GM18505 (cell line): ENCODE measurements around the gene SKI.
"Not testable (repeated sequence)": the region's sequence is repeated elsewhere in the genome, so short reads cannot be mapped to it uniquely, and the experiment has no call there.

Experiments used
- ATAC-seq: cut with Tn5 transposase; IDR thresholded peaks from one replicate; pipeline ENCODE4 v1.9.1; 2021; ENCODE audit not compliant: unreplicated experiment
- POLR2A ChIP-seq: IDR thresholded peaks from 4 replicates; pipeline ENCODE4 v1.6.1; 2011; ENCODE audit warnings: borderline replicate concordance; ENCODE audit not compliant: insufficient read depth, insufficient read length; ENCODE audit errors: extremely low read depth

Gene SKI

DNA sequence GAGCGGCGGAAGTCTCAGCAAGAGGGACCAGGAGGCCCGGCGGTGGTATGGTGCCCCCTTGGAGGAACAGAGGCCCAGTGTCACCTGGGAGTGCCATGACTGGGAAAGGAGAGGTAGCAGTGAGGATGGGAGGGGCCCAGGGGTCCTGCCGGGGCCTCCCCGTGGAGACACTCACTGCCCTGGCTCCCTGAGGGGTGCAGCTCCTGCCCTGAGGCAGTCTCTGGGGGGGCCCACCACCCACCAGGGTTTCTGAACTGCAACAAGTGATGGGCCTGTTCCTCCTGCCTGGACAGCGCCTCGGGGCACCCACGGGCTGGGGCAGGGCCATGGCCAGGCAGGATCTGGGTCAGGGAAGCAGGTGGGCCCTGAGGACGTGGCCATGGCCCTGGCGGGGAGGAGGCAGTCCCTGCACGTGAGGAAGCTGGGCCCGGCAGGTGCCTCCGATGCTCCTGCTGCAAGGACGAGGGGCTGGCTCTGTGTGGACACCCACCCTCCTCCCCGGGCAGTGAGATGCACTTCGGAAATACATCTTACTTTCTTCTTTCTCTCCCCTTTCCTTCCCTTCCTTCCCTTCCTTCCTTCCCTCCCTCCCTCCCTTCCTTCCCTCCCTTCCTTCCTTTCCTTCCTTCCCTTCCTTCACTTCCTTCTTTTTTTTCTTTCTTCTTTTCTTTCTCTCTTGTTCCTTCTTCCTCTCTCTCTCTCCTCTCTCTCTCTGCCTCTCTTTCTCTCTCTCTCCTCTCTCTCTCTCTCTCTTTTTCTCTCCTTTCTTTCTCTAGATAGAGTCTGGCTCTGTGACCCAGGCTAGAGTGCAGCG is 96.6 kb downstream of the SKI start:
- no peak for ATAC-seq
- no peak for TF ChIP-seq POLR2A

DNA sequence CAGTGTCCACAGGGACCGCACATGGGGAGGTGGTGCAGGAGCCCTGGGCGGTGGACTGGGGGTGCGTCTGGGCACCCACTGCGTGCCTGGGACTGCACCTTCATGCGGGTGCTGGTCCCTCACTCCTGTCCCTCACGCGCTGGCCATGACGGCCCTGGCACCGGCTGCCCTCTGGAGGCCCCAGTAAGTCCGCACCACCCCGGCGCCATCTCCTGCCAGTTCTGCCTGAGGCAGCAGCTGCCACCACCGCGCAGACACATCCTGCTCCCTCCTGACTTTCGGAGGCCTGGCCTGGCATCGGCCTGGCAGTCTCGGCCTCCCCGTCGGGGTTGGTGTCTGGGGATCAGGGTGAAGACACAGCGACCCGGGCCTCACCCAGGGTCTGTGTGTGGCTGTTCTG is 98.4 kb downstream of the SKI start:
- ATAC-seq = no peak
- no peak for TF ChIP-seq POLR2A

DNA sequence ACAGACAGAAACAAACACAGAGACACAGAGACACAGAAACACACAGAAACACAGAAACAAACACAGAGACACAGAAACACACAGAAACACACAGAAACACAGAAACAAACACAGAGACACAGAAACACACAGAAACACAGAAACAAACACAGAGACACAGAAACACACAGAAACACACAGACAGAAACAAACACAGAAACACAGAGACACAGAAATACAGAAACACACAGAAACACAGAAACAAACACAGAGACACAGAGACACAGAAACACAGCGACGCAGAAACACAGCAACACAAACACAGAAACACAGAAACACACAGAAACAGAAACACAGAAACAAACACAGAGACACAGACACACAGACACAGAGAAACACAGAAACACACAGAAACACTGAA is 99.0 kb downstream of the SKI start:
- not testable (repeated sequence) for ATAC-seq

DNA sequence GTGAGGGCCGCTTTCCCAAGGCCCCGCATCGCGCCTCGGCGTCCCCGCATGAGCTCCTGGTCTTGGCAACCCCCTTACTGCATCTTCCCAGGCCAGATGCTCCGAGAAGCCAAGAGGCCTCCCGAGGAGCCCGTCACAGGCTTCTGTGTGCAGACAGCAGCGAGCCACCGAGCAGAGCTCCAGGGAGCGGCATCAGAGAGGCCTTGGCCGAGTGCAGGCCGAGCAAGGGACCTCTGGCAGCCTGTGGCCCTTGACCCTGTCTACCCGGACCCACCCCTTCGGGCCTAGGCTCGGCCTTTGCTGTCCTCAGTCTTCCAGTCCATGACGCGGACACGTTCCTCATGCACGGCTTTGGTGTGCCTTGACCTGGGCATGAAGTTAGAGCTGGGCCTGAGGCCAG is 99.7 kb downstream of the SKI start:
- no peak for TF ChIP-seq POLR2A
- ATAC-seq = no peak

DNA sequence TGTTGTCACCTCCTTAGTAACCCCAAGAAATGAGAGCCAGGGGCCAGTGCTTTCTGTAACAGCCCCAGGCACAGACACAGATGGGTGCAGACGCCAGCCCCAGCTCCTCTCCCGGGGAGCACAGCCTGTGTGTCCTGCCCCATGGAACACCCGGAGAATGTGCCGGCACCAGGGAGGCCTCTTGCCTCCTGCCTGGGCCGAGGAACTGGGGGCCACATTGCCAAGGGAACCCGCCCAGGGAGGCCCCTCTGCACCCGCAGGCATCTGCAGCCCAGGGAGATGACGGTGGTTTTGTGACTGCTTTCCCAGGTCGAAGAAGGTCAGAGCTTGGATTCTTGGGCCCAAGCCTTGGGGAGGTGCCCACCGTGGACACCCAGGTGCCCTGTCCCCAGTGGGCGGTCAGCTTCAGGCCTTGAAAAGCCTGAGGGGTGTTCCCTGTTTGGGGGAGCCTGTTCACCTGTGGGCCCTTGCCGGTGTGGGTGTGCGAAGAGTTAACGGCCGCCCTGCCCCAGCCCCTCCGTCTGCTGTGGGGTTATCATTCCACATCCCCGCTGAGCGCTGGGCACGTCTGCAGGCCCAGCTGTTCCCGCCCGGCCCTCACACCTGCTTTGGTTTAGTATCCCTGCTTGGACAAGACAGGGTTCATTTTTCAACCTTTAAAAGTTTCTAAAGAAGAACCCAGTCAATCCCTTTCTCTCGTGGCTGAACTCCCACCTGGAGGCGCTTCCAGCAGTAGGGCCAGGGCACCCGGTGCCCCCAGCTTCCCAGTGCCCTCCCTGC is 100.7 kb downstream of the SKI start:
- TF ChIP-seq POLR2A = no peak
- no peak for ATAC-seq

DNA sequence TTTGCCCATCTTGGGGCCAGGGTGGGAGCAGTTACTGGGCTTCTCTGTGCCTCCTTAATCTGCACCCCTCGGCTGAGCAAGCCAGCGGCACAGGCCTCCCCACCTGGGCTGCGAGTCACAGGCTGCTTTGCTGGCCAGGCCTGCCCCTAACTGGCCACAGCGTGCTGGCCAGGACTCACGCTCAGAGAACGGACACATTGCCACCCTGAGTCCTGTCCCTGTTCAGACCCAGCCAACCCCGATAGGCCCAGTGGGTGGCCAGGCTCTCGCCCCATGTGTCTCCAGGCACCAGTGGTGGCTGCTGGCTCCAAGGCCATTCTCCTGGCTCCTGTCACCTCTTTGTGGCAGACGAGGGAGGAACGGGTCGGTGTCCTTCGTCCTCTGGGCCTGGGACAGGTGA is 101.9 kb downstream of the SKI start:
- no peak for ATAC-seq
- TF ChIP-seq POLR2A = no peak

DNA sequence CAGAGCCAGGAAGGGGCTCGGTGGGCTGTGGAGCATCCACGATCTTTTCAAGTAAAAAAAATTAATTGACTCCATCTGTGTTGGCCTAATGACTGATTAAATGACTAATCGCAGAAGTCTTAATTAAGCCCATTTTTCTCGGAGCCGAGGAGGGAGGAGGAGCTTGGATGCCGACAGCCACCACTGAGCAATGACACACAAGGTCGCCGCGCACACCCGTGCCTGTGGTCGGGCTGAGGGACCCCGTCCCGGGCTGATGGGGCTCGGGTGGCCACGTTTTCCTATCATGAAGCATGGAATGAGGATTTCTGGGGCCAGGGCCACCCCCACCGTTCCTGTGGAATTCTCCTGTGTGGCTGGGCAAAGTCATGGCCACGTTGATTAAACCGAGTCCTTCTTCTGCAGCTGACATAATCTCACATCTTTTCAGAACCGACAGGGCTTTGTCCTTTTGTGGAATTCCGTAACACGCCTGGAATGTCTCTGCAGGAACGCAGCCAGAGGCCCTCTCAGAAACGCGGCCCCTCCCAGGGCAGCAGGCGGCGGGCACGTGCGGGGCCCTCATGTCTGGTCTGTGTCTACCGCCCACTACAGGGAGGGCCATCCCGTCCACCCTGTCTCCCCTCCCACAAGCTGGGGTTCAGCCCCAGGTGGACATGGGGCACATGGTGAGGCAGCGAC is 102.5 kb downstream of the SKI start:
- TF ChIP-seq POLR2A = no peak

DNA sequence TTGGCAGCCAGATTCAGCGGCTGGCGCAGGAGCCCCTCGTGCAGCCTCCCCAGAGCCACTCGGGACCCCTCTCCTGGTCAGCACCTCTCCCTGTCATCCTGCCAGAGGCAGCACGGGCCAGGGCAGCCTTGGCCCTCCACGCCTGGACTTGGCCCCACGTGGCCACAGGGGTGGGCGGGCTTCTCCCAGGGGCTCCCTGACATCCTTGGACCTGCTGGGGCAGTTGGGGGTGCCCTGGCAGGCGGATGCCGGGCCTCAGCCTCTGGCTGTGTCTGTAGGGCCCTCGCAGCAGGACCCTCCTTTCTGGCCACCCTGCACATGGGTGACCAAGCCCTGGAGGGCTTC is 103.1 kb downstream of the SKI start:
- no peak for TF ChIP-seq POLR2A
- no peak for ATAC-seq

More for the DNA sequence above, 102.5 kb downstream of the SKI start:
- no peak for ATAC-seq

DNA sequence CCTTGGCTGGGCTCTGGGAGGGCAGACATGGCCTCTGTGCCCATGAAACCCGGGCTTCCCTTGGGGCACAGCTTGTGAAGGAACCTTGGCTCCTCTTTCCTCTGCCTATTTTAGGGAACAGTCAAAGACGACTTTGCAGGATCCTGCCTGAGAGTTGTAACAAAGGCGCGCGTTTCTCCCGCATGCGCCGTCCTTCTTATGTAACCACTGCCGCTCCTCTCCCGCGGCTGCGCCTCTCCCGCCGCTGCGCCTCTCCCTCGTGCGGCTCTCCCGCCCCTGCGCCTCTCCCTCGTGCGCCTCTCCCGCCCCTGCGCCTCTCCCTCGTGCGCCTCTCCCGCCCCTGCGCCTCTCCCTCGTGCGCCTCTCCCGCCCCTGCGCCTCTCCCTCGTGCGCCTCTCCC is 103.5 kb downstream of the SKI start:
- ATAC-seq = not testable (repeated sequence)

DNA sequence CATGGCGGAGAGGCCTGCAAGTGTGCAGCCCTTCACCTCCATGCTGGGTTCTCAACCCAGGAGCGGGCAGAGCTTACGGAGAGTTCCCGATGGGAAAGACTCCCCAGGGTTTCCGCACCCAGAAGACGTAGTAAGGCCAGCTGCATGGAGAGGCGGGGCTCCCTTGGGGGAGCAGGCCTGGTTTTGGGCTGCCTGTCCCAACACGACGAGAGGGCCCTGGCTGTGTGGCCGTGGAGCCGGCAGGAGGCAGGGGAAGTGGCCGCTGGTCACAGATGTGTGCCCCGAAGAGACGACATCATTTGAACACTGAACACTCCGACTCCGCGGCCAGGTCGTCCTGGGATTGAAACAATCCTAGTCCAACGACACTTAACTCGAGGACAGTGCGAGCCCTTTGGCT is 106.2 kb downstream of the SKI start:
- no peak for ATAC-seq
- no peak for TF ChIP-seq POLR2A

DNA sequence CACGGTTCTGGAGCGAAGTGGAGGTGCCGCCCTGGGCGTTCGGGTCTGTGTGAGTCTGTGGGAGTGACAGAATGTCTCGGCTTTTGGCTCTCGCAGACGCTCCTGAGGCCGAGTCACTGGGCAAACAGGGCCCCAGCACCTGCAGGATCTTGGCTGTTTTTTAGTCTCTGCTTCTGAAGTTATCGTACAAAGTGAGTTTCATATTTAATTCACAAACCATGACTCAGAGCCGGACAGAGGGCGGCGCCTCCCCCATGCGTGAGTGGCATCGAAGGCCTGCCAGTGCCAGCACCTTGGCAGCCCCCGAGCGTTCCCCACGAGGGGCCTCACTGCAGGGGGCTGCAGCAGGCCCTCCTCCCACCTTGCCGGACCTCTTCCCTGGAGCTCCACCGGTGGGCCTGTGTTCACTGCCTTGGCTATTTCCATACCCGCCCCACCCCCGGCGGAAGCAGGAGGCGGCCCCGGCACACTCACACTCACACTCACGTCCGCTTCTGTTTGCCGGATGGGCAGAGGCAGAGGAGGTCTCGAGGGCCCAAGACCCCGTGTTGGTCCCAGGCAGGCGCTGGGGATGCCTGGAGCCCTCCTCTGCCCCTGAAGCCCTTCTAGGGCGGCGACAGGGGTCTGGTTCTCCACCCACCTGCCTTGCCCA is 106.9 kb downstream of the SKI start:
- no peak for ATAC-seq
- TF ChIP-seq POLR2A = no peak

DNA sequence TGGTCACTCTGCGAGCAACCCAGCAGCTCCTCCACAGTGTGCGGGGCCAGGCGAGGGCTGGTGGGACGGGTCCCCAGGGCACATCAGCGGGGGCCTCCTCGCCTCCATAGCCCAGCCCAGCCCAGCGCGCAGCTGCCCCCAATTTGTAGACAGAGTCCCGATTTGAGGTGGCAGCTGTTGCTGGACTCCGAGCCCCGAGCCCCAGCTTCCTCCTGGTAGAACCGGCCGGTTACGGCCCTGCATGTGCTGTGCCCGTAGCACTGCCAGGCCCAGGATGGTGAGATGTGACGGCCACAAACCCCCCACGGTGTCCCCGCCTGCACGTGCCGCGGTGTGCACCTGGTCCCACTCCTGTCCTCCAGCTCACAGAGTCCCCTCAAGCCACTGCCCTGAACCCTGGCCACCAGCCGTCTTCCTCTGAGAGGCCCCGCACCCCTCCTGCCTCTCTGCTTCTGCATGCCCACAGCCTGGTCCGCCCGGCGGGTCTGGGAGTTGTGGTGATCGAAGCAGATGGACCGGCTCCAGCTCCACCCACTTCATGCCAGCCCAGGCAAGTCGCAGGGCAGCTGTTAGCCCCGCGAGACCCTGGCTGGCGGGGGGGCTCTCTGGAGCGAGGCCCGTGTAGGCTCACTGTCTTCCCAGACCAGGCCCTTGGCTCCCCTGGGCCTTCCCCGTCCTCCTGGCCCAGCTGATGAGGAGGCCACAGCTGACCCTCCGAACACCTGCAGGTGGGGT is 107.8 kb downstream of the SKI start:
- TF ChIP-seq POLR2A = no peak
- no peak for ATAC-seq

DNA sequence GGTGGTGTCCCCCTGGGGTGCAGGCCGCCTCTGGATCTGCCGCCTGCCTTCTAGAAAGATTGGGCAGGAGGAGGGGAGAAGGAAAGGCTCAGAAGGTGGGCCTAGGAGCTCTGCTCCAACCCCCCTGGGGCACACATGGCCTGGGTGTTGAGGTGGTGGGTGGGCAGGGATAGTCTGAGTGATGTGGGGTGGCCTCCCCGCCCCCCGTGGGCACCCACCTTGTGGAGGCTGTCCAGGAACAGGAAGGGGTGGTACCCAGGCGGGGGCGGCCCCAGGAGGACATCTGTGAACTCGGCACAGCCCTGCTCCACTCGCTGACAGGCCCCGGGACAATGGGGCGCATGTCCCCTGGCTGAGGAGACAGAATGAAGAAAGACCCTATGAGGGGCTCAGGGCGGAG is 108.4 kb downstream of the SKI start:
- ATAC-seq = no peak
- TF ChIP-seq POLR2A = no peak
